NT2/D1 (cell line): Measurements from ENCODE around the gene B3GNT3.

ENCODE experiments used
- SUZ12 ChIP-seq: IDR thresholded peaks from 2 replicates; pipeline ENCODE4 v1.6.1; 2011; ENCODE audit not compliant: insufficient read length, insufficient read depth; ENCODE audit errors: extremely low read depth
- YY1 ChIP-seq: IDR thresholded peaks from 2 replicates; pipeline ENCODE4 v1.6.1; 2011; ENCODE audit not compliant: insufficient read length, insufficient read depth
- ZNF274 ChIP-seq: IDR thresholded peaks from 2 replicates; pipeline ENCODE4 v1.6.1; 2011; ENCODE audit warnings: mild to moderate bottlenecking, low read depth, low read length

- TF ChIP-seq YY1 (no peak), ZNF274 (no peak), SUZ12 (no peak)
Observed at GRCh38 chr19:17807731-17808316, 12.9 kb downstream of the B3GNT3 start.
